Panc1 (cell line): ENCODE measurements around the gene ASRGL1.

Experiments
- POLR2AphosphoS5 ChIP-seq: IDR thresholded peaks from 2 replicates; pipeline ENCODE4 v1.6.1; 2012; ENCODE audit warnings: mild to moderate bottlenecking, low read depth, low read length, moderate library complexity
- TCF7L2 ChIP-seq: IDR thresholded peaks from 2 replicates; pipeline ENCODE4 v1.6.1; 2011; ENCODE audit warnings: mild to moderate bottlenecking, low read depth, low read length, inconsistent platforms
- TF ChIP-seq, protein P1 (sequence below): fragments of 450-650 bp; IDR thresholded peaks from 2 replicates; pipeline ENCODE4 v1.5.1; 2017; ENCODE audit warnings: mild to moderate bottlenecking
- TF ChIP-seq, protein P2 (sequence below), 2 experiments: IDR thresholded peaks; 2 replicates each; pipeline ENCODE4 v1.6.1; 2011 to 2012; ENCODE audit warnings: low read depth in 2 of 2, control low read depth in 1 of 2, low read length in 1 of 2, mild to moderate bottlenecking in 1 of 2, moderate library complexity in 1 of 2; ENCODE audit not compliant: insufficient read depth in 1 of 2

DNA sequence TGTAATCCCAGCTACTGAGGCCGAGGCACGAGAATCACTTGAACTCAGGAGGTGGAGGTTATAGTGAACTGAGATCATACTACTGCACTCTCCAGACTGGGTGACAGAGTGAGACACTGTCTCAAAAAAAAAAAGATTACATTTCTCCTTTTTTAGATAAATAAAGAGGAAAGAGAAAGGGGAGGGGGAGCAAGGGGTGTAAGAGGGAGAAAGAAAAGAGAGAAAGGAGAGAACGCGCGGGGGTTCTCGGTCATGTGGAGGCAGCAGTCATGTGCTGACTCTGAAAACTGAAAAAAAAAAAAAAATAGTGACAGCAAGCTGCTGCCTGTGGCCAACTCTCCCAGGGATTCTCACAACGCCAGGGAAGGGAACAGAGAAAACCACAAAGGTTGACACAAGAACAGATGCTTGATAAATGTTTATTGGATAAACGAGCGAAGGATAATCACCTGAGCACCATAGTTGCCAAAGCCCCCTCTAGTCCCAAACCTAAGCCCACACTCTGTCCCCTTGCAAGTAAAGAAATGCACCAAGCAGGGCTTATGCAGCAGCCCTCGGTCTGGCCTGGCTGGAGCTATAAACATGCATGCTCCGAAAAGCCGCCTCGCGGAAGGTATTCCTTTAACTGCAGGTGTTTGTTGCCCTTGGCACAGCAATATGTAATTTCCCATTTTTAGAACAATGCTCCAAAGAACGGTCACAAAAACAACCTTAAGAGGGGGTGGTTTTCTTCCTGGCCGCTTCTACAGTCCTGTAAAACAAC, 96.1 kb downstream of the ASRGL1 start:
- TF ChIP-seq, protein P1, sequence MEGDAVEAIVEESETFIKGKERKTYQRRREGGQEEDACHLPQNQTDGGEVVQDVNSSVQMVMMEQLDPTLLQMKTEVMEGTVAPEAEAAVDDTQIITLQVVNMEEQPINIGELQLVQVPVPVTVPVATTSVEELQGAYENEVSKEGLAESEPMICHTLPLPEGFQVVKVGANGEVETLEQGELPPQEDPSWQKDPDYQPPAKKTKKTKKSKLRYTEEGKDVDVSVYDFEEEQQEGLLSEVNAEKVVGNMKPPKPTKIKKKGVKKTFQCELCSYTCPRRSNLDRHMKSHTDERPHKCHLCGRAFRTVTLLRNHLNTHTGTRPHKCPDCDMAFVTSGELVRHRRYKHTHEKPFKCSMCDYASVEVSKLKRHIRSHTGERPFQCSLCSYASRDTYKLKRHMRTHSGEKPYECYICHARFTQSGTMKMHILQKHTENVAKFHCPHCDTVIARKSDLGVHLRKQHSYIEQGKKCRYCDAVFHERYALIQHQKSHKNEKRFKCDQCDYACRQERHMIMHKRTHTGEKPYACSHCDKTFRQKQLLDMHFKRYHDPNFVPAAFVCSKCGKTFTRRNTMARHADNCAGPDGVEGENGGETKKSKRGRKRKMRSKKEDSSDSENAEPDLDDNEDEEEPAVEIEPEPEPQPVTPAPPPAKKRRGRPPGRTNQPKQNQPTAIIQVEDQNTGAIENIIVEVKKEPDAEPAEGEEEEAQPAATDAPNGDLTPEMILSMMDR, result no peak
- TF ChIP-seq POLR2AphosphoS5 (peak; percentile 68; the same call in 1 of the 2 replicates), TCF7L2 (peak; percentile 98)
- TF ChIP-seq, protein P2, sequence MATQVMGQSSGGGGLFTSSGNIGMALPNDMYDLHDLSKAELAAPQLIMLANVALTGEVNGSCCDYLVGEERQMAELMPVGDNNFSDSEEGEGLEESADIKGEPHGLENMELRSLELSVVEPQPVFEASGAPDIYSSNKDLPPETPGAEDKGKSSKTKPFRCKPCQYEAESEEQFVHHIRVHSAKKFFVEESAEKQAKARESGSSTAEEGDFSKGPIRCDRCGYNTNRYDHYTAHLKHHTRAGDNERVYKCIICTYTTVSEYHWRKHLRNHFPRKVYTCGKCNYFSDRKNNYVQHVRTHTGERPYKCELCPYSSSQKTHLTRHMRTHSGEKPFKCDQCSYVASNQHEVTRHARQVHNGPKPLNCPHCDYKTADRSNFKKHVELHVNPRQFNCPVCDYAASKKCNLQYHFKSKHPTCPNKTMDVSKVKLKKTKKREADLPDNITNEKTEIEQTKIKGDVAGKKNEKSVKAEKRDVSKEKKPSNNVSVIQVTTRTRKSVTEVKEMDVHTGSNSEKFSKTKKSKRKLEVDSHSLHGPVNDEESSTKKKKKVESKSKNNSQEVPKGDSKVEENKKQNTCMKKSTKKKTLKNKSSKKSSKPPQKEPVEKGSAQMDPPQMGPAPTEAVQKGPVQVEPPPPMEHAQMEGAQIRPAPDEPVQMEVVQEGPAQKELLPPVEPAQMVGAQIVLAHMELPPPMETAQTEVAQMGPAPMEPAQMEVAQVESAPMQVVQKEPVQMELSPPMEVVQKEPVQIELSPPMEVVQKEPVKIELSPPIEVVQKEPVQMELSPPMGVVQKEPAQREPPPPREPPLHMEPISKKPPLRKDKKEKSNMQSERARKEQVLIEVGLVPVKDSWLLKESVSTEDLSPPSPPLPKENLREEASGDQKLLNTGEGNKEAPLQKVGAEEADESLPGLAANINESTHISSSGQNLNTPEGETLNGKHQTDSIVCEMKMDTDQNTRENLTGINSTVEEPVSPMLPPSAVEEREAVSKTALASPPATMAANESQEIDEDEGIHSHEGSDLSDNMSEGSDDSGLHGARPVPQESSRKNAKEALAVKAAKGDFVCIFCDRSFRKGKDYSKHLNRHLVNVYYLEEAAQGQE (IDR thresholded peaks at IDR 0.05; ENCODE audit: insufficient read depth in 1 of 2, low read depth in 2 of 2, low read length in 1 of 2), result 0 out of 4 replicates have a peak, but pooled peaks of 1 of the 2 experiments have one; percentile 14
